ENCODE measurements around the gene KLK13.

Gene KLK13

GRCh38 chr19:51036519-51036918, 28.4 kb downstream of the KLK13 start:
- Histone ChIP-seq H3K4me1 (ENCODE audit: insufficient read depth, poor library complexity, severe bottlenecking) (no peaks in the 10 kb centered on the region), H3K36me3 (ENCODE audit: low read depth) (no peaks in the 10 kb centered on the region), H3K4me3 (ENCODE audit: severe bottlenecking) (no peak overlapping the region), H3K27me3 (ENCODE audit: insufficient read depth, poor library complexity, severe bottlenecking) (no peaks in the 10 kb centered on the region), H3K27ac (ENCODE audit: poor library complexity, severe bottlenecking) (no peak overlapping the region), H3K9me3 (ENCODE audit: severe bottlenecking) (no peaks in the 10 kb centered on the region)
- no peak for DNase-seq (ENCODE audit: low spot score)
- no peak for TF ChIP-seq CTCF (IDR thresholded peaks at IDR 0.05; ENCODE audit: poor library complexity, severe bottlenecking)
- ATAC-seq (ENCODE audit: low read depth): no peak

GRCh38 chr19:51034704-51035103, 30.2 kb downstream of the KLK13 start, which contains the start of gene KLK12:
Gene KLK12, minus strand, starts transcription at chr19:51035002. Its CDS starts 381 bp downstream, at chr19:51034621.
- ATAC-seq (ENCODE audit: low read depth) (no peak), DNase-seq (ENCODE audit: low spot score) (no peak)

GRCh38 chr19:51031880-51032225, 33.0 kb downstream of the KLK13 start:
- TF ChIP-seq CTCF (IDR thresholded peaks at IDR 0.05; ENCODE audit: poor library complexity, severe bottlenecking): no peak
- Histone ChIP-seq H3K9me3 (ENCODE audit: severe bottlenecking) (no peaks in the 10 kb centered on the region), H3K4me1 (ENCODE audit: insufficient read depth, poor library complexity, severe bottlenecking) (no peaks in the 10 kb centered on the region), H3K4me3 (ENCODE audit: severe bottlenecking) (no peak overlapping the region), H3K27me3 (ENCODE audit: insufficient read depth, poor library complexity, severe bottlenecking) (no peaks in the 10 kb centered on the region), H3K27ac (ENCODE audit: poor library complexity, severe bottlenecking) (no peak overlapping the region), H3K36me3 (ENCODE audit: low read depth) (no peaks in the 10 kb centered on the region)
- DNase-seq (ENCODE audit: low spot score) (no peak), ATAC-seq (ENCODE audit: low read depth) (no peak)

More at GRCh38 chr19:51034704-51035103, 30.2 kb downstream of the KLK13 start, which contains the start of gene KLK12:
- Histone ChIP-seq H3K36me3 (ENCODE audit: low read depth) (no peaks in the 10 kb centered on the region), H3K9me3 (ENCODE audit: severe bottlenecking) (no peaks in the 10 kb centered on the region), H3K27me3 (ENCODE audit: insufficient read depth, poor library complexity, severe bottlenecking) (no peaks in the 10 kb centered on the region), H3K27ac (ENCODE audit: poor library complexity, severe bottlenecking) (no peak within 1 kb of the TSS), H3K4me1 (ENCODE audit: insufficient read depth, poor library complexity, severe bottlenecking) (no peaks in the 10 kb centered on the region), H3K4me3 (ENCODE audit: severe bottlenecking) (no peak within 1 kb of the TSS)
- TF ChIP-seq CTCF (IDR thresholded peaks at IDR 0.05; ENCODE audit: poor library complexity, severe bottlenecking): no peak

- H3K4me3 ChIP-seq (ENCODE audit: severe bottlenecking): no peak overlapping the region
- no peaks in the 10 kb centered on the region for H3K9me3 ChIP-seq (ENCODE audit: severe bottlenecking)
- no peak for DNase-seq (ENCODE audit: low spot score)
- H3K27me3 ChIP-seq (ENCODE audit: insufficient read depth, poor library complexity, severe bottlenecking): no peaks in the 10 kb centered on the region
- no peak overlapping the region for H3K27ac ChIP-seq (ENCODE audit: poor library complexity, severe bottlenecking)
- H3K36me3 ChIP-seq (ENCODE audit: low read depth): no peaks in the 10 kb centered on the region
- ATAC-seq (ENCODE audit: low read depth): no peak
- no peak for TF ChIP-seq CTCF (IDR thresholded peaks at IDR 0.05; ENCODE audit: poor library complexity, severe bottlenecking)
- H3K4me1 ChIP-seq (ENCODE audit: insufficient read depth, poor library complexity, severe bottlenecking): no peaks in the 10 kb centered on the region
Measured at GRCh38 chr19:51031220-51031879, 33.5 kb downstream of the KLK13 start.

GRCh38 chr19:51030631-51031030, 34.3 kb downstream of the KLK13 start:
- H3K9me3 ChIP-seq (ENCODE audit: severe bottlenecking): no peaks in the 10 kb centered on the region
- TF ChIP-seq CTCF (IDR thresholded peaks at IDR 0.05; ENCODE audit: poor library complexity, severe bottlenecking): no peak
- H3K27me3 ChIP-seq (ENCODE audit: insufficient read depth, poor library complexity, severe bottlenecking): no peaks in the 10 kb centered on the region
- DNase-seq (ENCODE audit: low spot score) (no peak), ATAC-seq (ENCODE audit: low read depth) (no peak)
- H3K36me3 ChIP-seq (ENCODE audit: low read depth): no peaks in the 10 kb centered on the region
- no peaks in the 10 kb centered on the region for H3K4me1 ChIP-seq (ENCODE audit: insufficient read depth, poor library complexity, severe bottlenecking)
- H3K27ac ChIP-seq (ENCODE audit: poor library complexity, severe bottlenecking): no peak overlapping the region
- no peak overlapping the region for H3K4me3 ChIP-seq (ENCODE audit: severe bottlenecking)
